HL-60/S4 treated with phorbol 12-myristate 13-acetate at 8.2 ng/mL for 4 days and 3 days (cell line): ENCODE data around the gene TRNAU1AP.

Experiments used
- in situ Hi-C: fragments of 300-500 bp; cut with MboI; formaldehyde crosslinking; loops from 2 replicates; pipeline ENCODE4 v1.15.0; 2022; ENCODE audit warnings: low sequenced_read_pairs

TRNAU1AP gene

DNA sequence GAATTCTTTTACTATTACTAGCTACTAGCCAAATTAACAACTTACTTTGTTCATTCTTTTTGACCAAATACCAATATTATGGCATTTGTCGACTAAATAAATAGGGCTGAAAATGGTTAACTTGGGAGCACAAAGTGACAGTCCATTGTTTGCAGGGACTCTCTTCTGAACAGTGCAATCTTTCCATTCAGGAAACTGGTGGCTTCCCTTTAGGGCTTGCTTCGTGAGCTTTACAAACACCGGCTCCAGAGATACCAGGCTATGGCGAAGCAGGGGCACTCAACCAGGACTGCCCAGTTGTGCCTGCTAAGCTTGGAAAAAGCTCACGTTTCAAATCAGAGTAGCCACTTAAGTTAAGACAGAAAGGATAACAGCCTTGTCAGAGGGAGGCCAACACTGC lies 51.5 kb downstream of the TRNAU1AP start:
- in situ Hi-C loops = loop anchor here (25.0 kb wide), 1 partner anchor 217 kb away; no protein-coding TSS in a partner anchor

DNA sequence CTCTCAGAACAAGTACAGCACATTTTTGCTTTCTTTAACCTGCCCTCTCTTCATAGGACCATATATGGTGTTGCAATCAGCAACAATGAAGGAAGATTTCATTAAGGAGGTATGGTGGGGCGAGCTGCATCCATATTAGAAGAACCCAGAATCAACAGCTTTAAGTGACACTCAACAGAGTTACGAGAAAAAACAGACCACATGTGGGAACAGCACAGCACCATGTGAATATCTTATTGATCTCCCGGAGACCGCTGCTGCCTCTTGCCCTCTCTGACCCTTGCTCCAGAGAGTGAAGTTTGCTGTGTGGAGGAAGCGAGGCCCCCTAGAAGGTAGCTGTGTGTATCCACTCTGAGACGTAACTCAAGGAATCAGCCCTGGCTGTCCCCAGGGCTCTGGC lies 52.1 kb downstream of the TRNAU1AP start:
- in situ Hi-C loops = loop anchor here (25.0 kb wide), 1 partner anchor 218 kb away; no protein-coding TSS in a partner anchor

DNA sequence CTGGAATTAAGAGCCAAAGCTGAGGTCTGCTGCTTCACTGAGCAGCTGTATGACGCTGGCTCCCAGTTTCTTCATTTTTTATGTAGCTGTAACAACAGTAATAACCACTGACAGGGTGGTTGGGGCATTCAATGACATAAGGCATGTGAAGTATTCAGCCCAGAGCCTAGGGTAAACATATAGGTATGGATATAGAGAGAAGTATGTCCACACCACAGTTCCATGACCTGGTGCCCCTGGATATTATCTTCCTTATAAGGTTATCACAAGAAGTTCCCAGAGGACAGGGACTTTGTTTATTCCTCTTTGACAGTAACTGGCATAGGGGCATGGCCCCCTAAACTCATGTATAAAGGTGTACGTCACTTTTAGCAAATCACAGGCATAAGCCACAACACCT lies 53.9 kb downstream of the TRNAU1AP start:
- in situ Hi-C loops = loop anchor here (25.0 kb wide), 1 partner anchor 219 kb away; no protein-coding TSS in a partner anchor

DNA sequence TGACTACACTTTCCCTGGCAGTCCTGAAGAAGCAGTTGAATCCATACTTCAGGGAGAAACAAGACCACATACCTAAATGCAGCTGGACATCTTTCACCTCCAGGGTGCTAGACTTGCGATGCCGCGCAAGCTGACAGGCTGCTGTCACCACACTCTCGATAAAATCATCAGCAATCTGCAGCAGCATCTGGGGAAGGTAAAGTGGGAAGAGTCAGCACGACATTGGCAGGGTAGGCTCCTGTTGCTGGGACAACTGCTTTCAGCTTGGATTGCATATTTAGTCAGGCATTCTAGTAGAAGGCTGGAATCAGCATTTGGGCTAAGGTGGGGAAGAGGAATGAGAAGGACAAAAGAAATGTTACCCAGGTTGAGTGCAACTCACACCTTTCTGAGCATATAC lies 60.3 kb downstream of the TRNAU1AP start:
- in situ Hi-C loops = loop anchor here (25.0 kb wide), 1 partner anchor 226 kb away; no protein-coding TSS in a partner anchor
